NCI-H774 (cell line): ENCODE results near the gene PLIN4.
"Not testable (repeated sequence)": the region's sequence is repeated elsewhere in the genome, so short reads cannot be mapped to it uniquely, and the experiment has no call there.

ENCODE experiments used
- DNase-seq: peaks from one replicate; lab custom pipeline; 2025; lab: John Stamatoyannopoulos, UW

PLIN4 gene, protein sequence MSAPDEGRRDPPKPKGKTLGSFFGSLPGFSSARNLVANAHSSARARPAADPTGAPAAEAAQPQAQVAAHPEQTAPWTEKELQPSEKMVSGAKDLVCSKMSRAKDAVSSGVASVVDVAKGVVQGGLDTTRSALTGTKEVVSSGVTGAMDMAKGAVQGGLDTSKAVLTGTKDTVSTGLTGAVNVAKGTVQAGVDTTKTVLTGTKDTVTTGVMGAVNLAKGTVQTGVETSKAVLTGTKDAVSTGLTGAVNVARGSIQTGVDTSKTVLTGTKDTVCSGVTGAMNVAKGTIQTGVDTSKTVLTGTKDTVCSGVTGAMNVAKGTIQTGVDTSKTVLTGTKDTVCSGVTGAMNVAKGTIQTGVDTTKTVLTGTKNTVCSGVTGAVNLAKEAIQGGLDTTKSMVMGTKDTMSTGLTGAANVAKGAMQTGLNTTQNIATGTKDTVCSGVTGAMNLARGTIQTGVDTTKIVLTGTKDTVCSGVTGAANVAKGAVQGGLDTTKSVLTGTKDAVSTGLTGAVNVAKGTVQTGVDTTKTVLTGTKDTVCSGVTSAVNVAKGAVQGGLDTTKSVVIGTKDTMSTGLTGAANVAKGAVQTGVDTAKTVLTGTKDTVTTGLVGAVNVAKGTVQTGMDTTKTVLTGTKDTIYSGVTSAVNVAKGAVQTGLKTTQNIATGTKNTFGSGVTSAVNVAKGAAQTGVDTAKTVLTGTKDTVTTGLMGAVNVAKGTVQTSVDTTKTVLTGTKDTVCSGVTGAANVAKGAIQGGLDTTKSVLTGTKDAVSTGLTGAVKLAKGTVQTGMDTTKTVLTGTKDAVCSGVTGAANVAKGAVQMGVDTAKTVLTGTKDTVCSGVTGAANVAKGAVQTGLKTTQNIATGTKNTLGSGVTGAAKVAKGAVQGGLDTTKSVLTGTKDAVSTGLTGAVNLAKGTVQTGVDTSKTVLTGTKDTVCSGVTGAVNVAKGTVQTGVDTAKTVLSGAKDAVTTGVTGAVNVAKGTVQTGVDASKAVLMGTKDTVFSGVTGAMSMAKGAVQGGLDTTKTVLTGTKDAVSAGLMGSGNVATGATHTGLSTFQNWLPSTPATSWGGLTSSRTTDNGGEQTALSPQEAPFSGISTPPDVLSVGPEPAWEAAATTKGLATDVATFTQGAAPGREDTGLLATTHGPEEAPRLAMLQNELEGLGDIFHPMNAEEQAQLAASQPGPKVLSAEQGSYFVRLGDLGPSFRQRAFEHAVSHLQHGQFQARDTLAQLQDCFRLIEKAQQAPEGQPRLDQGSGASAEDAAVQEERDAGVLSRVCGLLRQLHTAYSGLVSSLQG (N-terminal part only)

GRCh38 chr19:4518345-4519171, at the start of gene PLIN4:
TSS of gene PLIN4 (minus strand) at chr19:4518486. CDS start at chr19:4518272, 214 bp downstream.
- no peak for DNase-seq

DNA sequence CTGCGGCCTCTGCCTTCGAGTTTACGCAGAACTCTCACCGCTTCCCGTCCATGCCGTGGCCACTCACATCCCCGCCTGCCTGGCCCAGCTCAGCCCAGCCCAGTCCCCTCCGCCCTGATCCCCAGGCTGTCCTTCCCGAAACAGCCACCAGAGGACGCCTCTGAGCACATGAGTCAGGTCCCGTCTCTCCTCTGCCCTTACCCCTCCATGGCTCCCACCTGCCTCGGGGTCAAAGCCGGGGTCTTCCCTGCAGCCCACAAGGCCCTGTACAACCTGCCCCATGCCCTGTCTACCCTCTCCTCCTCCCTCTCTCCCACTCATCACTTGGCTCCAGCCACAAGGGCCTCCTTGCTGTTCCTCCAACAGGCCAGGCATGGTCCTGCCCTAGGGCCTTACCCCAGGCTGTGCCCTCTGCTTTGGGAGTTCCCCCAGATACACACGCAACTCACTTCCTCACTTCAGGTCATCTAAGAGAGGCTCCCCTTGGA, 49.3 kb upstream of the PLIN4 start:
- peak; percentile 51 for DNase-seq

GRCh38 chr19:4566402-4567051, 48.2 kb upstream of the PLIN4 start:
- no peak for DNase-seq

DNA sequence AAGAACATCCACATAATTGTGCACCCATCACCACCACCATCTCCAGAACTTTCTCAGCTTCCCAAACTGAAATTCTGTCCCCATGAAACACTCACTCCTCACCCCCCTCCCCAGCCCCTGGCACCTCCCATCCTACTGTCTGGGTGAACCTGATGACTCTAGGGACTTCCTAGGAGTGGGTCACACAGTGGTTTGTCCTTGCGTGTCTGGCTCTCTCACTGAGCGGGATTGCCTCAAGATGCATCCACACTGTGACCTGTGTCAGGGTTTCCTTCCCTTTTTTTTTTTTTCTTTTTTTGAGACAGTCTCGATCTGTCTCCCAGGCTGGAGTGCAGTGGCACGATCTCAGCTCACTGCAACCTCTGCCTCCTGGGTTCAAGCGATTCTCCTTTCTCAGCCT, 45.3 kb upstream of the PLIN4 start:
- DNase-seq, result not testable (repeated sequence)

DNA sequence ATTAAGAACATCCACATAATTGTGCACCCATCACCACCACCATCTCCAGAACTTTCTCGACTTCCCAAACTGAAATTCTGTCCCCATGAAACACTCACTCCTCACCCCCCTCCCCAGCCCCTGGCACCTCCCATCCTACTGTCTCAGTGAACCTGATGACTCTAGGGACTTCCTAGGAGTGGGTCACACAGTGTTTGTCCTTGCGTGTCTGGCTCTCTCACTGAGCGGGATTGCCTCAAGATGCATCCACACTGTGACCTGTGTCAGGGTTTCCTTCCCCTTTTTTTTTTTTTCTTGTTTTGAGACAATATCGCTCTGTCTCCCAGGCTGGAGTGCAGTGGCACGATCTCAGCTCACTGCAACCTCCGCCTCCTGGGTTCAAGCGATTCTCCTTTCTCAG, 43.8 kb upstream of the PLIN4 start:
- not testable (repeated sequence) for DNase-seq

- DNase-seq, result no peak
Measured at GRCh38 chr19:4559569-4559968, 41.3 kb upstream of the PLIN4 start, which contains the start of gene SEMA6B. TSS of gene SEMA6B (minus strand) at chr19:4559684. CDS start at chr19:4558457, 1,227 bp downstream.

GRCh38 chr19:4557971-4558941, 40.0 kb upstream of the PLIN4 start:
- no peak for DNase-seq

DNA sequence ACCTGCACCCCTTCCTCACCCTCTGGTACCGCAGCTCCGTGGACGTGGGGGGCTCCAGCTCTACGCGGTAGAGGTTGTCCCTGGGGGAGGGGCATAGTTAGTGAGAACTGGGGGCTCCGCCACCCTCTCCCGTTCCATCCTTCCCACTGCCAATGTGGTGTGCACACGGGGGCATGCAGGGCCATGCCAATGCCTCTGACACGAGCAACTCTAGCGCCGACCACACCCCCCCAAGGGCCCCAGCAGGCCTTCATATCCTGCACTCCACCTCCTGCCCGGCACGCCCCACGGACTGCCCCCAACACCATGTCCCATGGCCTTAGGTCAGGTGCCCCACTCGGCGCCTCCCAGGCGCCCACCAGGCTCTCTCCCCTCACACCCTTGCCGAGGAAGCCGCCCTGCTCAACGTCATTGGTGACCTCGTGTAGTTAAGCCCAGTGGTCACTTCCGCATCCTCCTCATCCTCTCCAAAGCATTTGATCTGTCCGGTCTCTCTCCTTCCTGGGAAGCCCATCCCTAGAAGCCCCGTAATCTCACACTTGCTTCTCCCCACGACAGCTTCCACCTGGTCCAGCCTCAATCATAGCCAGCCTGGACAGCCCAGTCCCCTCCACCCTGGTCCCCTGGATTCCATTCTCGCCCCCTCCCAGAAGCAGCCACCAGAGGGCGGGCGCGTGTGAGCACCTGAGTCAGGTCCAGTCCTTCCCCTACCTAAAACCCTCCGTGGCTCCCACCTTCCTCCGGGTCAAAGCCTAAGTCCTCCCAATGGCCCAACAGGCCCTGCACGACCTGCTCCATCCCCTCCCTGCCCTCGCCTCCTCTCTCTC, 39.1 kb upstream of the PLIN4 start:
- DNase-seq, result no peak

DNA sequence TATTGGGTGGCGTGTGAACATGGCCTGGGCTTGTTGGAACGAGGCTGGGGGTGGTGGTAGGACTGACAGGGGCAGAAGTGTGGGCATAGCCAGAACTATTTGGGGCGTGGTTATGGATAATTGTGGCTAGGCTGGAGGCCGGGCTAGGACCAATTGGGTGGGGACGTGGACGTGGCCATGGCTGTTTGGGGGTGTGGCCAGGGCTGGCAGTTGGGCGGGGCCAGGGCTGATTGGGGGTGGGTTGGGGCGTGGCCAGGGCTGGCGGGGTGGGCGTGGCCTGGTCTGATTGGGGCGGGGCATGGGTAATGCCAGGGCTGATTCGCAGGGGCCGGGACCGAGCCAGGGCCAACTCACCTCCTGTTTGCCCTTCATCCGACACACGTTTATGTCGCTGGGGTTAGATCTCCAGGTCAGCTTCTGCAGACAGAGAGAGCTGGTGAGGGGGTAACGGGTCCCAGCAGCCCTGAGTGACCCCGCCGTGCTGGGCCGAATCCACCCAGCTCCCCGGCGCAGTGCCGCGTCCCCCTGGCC, 38.4 kb upstream of the PLIN4 start:
- peak; percentile 60 for DNase-seq

DNA sequence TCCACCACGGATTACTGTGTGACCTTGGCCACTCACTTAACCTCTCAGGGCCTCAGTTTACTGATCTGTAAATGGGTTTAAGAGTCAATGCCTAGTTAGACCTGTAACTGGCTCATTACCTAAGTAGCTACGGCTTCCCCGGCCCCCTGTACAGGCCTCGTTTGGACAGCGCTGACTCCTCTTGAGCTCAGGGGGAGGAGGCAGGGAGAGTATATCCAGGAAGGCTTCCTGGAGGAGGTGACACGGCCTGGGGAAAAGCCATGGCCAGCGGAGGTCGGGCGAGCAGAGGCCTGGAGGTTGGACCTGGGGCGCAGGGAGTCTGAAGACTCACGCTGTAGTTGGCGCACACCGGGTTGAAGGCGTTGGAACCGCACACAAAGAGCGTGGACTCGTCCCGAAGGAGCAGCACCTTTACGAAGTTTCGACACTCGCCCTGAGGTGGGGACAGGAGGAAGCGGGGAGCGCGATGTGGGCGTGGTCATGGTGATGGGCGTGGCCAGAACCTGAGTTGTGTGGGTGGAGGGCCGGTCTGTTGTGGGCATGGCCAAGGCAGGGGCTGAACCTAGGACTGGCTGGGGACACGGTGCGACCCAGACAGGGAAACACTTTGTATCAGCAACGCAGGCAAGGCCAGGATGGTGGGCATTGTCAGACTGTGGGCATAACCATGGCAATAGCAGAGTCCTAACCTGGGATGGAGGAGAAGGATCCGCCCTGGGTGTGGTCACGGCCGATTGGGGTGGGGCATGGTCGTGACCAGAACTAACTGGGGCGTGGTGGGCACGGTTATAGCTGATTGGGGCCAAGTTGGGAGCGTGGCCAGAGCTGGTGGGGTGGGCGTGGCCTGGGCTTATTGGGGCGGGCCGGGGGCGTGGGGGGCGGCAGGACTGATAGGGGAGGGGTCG, 37.6 kb upstream of the PLIN4 start:
- DNase-seq, result peak; percentile 32

DNA sequence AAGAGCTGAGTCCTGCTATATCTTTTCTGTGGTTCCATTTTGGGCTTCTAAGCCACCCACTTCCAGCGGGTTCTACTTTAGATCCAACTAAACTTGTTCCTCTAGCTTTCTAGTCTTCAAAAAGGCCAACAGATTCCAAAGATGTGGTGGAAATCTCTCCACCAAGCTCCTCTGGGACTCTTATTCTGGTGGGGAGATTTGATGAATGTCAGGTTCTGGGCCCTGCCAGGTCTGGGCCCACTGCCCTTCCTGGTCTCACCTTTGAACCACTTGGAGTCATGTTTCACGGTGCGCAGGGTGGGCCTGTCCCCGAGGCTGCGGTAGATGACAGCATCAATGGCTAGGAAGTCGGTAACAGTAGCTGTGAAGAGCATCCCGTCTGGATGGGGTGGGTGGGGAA, 36.4 kb upstream of the PLIN4 start:
- DNase-seq, result no peak

DNA sequence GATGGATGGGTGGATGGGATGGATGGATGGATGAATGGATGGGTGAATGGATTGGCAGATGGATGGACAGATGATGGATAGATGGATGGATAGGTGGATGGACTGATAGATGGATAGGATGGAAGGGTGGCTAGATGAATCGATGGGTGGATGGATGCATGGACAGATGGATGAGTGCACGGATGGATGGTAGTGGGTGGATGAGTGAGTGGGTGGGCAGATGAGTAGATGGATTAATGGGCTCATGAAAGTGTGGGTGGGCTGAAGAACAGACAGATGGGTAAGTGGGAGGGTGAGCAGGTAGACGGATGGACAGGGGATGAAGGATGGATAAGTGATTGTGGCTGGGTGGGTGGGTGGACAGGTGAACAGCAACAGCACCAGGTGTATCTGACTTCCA, 35.5 kb upstream of the PLIN4 start:
- DNase-seq, result no peak

GRCh38 chr19:4553092-4553695, 34.9 kb upstream of the PLIN4 start:
- no peak for DNase-seq

GRCh38 chr19:4552525-4552819, 34.2 kb upstream of the PLIN4 start:
- DNase-seq, result no peak

DNA sequence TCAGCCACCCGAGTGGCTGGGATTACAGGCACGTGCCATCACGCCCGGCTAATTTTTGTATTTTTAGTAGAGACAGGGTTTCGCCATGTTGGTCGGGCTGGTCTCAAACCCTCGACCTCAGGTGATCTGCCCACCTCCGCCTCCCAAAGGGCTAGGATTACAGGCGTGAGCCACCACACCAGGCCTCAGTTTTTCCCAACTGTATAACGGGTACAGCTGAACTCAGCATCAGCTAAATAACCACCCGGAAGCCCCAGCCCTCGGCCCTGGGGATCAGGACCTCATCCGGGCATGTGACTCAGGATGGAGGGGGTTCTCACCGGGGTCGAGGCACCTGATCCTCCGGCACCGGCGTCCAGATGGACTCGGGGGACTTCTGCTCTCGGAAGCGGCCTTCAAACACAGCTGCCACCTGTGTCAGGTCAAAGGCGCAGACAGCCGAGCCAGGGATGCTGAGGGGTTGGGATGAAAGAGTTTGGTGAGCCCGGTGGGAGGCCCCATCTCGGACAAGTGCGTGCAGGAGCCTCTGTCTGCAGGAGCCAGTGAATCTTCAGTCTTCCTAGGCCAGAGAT, 32.3 kb upstream of the PLIN4 start:
- DNase-seq, result no peak

- no peak for DNase-seq
Measured at GRCh38 chr19:4550018-4550417, 31.7 kb upstream of the PLIN4 start.

GRCh38 chr19:4548238-4548584, 29.9 kb upstream of the PLIN4 start:
- DNase-seq, result no peak
